ENCODE results near the gene EXOSC10.
A peak's percentile ranks its signal among the peaks of the same experiment; 100 is the strongest.
"Not testable (repeated sequence)": the region's sequence is repeated elsewhere in the genome, so short reads cannot be mapped to it uniquely, and the experiment has no call there.

EXOSC10 gene

DNA sequence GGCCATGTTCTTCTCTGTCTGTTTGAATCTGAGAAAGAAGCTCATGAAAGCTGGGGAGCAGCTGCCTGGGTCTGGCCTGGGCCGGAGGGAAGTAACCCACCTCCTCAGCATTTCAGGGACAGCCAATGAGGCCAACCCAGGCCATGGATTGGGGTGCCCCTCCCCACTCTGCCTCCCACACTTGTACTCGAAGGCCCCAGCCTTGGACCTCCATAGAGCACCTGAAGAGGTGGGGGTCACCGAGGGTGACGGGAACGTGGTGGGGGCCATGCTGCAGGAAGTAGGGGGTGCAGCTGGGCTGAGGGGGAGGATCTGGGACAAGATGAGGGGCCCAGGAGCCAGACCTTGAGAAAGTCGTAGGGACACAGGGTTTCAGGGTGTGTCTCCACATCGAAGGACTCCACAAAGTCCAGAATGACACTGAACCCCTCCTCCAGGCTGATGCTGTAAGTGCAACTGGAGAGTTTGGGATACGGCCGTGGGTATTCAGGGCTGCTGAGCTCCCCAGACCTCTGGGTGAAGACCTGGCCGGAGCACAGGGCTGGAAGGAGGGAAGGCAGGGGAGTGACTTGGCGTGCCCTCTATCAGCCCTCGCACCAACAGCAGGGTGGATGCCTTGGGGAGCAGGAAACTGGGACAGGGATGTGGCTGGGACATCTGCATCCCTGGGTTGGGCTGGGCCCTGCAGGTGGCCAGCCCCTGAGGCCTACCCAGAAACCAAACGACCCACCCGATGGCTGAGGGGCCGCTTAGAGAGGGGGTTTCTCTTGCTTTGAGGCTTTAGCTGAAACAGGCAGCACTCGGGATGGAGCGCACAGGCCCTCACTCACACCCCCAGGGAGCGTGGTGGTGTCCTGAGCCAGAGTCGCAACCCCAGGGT is 56.4 kb downstream of the EXOSC10 start:
- no peak for DNase-seq

DNA sequence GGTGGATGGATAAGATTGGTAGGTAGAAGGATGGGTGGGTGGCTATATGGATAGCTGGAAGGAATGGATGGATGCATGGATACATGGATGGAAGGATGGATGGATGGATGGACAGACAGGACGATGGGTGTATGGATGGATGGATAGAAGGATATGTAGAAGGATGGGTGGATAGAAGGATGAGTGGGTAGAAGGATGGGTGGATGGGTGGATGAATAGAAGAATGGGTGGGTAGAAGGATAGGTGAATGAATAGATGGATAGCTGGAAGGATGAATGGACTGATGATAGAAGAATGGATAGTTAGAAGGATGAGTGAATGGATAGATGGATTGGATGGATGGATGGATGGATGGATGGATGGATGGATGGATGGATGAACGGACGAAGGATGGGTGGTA is 57.6 kb downstream of the EXOSC10 start:
- DNase-seq, result no peak

DNA sequence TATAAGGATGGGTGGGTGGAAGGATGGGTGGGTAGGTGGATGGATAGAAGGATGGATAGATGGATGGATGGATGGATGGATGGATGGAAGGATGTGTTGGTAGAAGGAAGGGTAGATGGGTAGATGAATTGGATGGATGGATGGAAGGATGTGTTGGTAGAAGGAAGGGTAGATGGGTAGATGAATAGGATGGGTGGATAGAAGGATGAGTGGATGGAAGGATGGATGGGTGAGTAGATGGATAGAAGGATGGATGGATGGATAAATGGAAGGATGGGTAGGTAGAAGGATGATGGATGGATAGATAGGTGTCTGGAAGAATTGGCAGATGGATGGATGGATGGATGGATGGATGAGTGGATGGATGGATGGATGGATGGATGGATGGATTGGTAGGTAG is 58.6 kb downstream of the EXOSC10 start:
- DNase-seq, result no peak

DNA sequence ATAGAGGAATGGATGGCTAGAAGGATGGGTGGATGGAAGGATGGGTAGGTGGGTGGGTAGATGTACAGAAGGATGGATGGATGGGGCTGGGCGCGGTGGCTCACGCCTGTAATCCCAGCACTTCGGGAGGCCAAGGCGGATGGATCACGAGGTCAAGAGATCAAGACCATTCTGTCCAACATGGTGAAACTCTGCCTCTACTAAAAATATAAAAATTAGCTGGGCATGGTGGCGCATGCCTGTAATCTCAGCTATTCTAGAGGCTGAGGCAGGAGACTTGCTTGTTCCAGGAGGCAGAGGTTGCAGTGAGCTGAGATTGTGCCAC is 59.6 kb downstream of the EXOSC10 start:
- not testable (repeated sequence) for DNase-seq

DNA sequence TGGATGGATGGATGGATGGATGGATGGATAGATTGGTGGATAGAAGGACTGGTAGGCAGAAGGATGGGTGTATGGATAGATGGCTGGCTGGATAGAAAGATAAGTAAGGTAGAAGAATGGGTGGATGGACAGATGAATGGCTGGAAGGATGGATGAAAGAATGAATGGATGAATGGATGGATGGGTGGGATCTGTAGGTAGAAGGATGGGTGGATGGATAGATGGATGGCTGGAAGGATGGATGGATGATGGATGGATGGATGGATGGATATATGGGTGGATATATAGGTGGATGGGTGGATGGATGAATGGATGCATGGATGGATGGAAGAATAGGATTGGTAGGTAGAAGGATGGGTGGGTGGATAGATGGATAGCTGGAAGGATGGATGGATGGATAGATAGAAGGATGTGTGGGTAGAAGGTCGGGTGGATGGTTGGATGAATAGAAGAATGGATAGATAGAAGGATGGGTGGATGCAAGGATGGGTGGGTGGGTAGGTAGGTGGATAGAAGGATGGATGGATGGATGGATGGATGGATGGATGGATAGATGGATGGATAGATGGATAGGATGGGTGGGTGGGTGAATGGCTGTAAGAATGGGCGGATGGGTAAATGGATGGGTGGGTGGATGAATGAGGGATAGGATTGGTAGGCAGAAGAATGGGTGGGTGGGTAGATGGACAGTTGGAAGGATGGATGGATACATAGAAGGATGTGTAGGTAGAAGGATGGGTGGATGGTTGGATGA is 60.1 kb downstream of the EXOSC10 start:
- DNase-seq, result no peak

DNA sequence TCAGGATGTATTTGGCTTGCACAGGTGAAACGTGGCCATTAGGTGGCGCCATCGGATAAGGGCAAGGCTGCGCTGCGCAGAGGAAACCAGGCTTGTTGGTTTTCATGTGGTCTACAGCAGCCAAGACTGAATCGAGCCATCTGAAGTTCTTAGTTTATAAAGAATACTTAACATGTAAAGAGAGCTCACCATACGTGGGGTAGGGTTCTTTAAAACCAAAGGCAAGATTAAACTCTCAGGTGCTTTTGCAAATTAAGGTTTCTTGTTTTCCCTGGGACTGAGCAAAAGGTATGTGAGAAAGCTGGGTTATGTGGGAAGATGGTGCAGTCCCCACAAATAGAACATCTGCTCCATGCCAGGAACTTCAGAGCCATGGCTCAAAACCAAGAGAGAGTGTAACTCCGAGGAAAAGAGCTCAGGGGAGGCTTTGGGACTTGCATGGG is 61.9 kb downstream of the EXOSC10 start:
- peak; percentile 85 for DNase-seq

DNA sequence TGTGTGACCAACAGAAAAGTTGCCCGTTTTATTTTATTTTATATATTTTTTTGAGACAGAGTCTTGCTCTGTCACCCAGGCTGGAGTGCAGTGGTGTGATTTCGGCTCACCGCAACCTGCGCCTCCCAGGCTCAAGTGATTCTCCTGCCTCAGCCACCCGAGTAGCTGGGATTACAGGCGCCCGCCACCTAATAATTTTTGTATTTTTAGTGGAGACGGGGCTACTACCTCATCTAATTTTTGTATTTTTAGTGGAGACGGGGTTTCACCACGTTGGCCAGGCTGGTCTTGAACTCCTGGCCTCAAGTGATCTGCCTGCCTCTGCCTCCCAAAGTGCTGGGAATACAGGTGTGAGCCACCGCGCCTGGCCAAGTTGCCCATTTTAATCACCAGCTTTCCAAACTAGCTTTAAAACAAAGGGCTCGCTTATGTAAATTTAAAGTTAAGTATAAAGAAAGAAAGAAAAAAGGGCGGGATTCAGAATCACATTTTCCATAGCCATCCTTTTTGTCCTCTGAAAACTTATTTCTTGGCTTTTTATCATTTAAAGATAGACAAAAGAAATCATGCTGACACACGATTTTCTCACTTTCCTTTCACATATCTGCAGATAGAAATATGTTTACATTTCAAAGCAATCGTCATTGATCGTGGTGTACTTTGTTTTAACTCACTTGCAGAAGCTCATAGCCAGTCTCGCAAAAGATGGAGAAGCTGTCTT is 62.5 kb downstream of the EXOSC10 start:
- DNase-seq, result not testable (repeated sequence)

DNA sequence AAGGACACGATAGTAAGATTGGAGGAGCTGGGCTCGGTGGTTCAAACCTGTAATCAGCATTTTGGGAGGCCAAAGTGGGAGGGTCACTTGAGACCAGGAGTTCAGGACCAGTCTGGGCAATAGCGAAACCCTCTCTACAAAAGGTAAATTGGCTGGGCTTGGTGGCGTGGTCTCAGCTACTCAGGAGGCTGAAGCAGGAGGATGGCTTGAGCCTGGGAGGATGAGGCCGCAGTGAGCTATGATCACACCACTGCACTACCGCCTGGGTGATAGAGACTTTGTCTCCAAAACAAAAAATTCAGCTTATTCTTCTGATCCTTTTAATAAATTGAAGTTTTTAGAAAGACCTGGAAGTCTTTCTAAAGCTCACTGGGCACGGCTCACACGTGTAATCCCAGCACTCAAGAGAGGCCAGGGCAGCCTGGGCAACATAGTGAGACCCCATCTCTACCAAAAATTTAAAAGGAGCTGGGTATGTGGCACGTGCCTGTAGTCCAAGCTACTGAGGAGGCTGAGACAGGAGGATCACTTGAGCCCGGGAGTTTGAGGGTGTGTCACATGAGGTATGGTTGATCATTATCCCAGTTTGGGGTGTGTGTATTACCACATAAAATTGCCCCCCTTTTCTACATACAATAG is 67.9 kb downstream of the EXOSC10 start:
- DNase-seq, result no peak

DNA sequence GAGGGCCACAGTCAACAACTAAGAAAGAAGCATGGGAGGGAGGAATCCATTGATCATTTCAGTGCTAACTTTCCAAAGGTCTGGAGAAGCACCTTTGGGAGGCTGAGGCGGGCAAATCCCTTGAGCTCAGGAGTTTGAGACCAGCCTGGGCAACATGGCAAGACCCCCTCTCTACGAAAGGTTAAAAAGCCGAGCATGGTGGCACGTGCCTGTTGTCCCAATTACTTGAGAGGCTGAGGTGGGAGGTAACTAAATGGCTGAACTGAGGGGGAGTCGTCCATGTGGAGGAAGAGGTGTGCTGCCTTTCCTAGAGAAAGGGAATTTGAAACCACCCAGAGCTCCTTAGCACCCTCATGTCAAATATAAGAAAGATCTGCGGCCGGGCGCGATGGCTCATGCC is 68.8 kb downstream of the EXOSC10 start:
- no peak for DNase-seq

DNA sequence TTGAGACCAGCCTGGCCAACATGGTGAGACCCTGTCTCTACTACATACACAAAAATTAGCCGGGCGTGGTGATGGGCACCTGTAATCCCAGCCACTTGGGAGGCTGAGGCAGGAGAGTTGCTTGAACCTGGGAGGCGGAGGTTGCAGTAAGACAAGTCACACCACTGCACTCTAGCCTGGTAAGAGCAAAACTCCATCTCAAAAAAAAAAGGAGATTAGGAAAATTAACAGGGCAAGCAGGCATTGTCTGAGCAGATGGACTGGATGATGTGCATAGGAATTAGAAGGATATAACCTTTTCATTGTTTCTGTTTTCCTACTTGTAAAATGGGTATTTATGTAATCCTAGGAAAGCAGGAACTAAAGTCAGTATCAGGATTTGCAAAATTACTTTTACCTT is 71.7 kb downstream of the EXOSC10 start:
- no peak for DNase-seq

DNA sequence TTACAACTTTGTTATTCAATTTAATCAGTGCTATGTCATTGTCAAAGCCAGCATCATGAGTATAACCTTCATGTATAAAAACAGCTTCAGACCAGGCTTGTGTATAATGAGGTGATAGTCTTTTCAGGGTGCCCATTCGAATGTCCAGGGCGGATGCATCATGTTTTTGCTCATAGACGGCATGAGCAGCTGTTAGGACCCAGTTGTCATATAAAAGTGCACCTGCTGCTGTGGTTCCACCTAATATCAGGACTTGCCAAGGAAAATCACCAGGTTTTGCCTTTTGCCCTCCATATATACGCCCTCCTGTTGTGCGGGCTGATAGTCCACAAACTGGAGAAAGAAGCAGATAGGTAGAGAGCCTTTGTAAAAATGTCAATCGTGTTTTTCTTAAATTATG is 72.4 kb downstream of the EXOSC10 start:
- DNase-seq, result no peak

DNA sequence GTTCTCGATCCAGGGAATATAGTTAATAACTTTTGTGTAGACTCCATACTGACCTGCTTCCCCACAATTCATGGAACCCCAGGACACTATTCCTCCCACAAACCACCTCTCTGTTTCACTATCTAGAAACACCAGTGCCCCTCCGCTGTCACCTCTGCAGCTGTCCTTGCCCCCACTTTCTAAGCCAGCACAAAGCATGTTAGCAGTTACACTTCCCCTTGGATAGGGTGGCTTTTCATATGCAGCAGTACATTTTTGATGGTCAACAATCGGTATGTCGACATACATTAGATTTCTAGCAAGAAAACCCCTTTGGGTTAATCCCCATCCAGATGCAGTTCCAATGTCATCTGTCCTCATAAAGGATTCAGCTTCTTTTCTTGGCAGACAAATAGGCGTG is 72.8 kb downstream of the EXOSC10 start:
- no peak for DNase-seq

DNA sequence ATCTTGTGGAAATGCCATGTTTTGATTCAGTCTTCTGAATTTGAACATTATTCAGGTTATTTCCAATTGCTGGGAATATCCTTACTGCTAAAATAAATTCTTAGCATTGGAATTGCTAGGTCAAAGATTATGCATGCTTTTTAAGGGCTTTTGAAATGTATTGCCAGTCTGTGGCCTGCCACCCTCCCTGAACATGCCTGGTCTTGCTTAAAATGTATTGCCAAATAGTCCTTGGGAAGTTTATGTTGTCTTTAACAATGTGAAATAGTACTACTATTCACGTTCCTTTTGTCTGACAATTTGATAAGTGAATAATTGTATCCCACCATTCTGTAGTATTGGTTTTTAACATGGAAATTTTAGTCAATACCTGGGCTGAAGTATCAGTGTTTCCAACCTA is 73.6 kb downstream of the EXOSC10 start:
- DNase-seq, result no peak

DNA sequence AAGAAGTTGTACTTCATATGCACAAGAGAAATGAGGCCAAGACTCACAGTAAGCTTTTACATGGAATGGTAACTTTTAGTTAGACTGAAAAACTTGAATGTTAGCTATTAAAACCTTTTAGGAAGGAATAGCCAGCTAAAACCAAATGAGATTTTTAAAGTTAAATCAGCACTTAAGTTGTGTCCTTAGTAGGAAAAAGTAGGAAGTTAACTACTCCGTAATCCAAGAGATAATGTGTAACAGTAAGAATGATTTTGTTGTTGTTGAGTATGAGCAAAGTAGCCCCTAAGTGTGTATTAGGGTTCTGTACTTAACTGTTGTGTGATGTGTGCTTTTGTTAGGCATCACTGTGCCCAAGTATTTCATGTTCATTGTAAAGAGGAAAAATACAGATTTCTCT is 74.1 kb downstream of the EXOSC10 start:
- no peak for DNase-seq

DNA sequence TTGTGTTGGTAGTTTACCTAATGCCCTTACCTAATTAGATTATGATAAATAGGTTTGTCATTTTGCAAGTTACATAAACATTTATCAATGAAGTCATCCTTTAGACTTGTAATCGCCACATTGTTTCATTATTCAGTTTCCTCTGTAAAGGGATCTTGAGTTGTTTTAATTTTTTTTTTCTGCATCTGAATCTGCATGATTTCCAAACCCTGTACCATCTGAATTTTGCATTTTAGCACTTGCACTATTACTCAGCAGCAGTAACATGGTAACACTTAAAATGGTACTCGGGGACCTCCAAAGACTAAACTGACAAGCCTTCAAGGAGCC is 74.8 kb downstream of the EXOSC10 start:
- no peak for DNase-seq

DNA sequence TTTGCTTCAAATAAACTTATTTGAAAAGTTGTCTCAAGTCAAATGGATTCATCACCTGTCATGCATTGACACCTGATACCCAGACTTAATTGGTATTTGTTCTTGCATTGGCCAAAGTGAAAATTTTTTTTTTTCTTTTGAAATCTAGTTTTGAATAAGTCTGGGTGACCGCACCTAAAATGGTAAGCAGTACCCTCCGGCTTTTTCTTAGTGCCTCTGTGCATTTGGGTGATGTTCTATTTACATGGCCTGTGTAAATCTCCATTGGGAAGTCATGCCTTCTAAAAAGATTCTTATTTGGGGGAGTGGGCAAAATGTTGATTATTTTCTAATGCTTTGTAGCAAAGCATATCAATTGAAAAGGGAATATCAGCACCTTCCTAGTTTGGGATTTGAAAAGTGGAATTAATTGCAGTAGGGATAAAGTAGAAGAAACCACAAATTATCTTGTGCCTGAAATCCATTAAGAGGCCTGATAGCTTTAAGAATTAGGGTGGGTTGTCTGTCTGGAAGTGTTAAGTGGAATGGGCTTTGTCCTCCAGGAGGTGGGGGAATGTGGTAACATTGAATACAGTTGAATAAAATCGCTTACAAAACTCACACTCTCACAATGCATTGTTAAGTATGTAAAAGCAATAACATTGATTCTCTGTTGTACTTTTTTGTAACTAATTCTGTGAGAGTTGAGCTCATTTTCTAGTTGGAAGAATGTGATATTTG is 75.4 kb downstream of the EXOSC10 start:
- DNase-seq, result no peak

DNA sequence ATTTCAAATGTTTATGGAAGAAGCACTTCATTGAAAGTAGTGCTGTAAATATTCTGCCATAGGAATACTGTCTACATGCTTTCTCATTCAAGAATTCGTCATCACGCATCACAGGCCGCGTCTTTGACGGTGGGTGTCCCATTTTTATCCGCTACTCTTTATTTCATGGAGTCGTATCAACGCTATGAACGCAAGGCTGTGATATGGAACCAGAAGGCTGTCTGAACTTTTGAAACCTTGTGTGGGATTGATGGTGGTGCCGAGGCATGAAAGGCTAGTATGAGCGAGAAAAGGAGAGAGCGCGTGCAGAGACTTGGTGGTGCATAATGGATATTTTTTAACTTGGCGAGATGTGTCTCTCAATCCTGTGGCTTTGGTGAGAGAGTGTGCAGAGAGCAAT is 76.5 kb downstream of the EXOSC10 start:
- DNase-seq, result no peak

DNA sequence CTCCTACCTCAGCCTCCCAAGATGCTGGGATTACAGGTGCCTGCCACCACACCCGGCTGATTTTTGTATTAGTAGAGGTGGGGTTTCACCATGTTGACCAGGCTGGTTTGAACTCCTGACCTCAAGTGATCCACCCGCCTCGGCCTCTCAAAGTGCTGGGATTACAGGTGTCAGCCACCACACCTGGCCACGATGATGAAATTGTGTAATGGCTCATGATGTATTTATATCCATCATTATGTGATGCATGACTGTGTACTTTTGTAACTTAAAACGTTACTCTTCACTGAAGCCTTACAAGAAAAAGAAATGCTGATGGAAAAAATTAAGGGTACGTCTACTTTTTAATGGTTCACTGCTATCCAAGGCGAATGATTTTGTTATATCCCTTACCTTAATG is 79.7 kb downstream of the EXOSC10 start:
- no peak for DNase-seq

DNA sequence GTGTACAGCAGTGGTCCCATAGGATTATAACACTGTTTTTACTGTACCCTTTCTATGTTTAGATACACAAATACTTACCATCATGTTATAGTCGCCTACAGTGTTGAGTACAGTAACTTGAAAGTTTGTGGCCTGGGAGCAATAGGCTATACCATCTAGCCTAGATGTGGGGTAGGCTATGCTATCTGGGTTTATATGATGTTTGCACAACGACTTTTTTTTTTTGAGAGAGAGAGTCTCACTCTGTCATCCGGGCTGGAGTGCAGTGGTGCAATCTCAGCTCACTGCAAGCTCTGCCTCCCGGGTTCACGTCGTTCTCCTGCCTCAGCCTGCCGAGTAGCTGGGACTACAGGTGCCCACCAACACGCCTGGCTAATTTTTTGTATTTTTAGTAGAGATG is 80.3 kb downstream of the EXOSC10 start:
- not testable (repeated sequence) for DNase-seq

Data from retina (tissue), 1 donor.